Measurements from ENCODE around the gene TRMU.

The TRMU gene

DNA sequence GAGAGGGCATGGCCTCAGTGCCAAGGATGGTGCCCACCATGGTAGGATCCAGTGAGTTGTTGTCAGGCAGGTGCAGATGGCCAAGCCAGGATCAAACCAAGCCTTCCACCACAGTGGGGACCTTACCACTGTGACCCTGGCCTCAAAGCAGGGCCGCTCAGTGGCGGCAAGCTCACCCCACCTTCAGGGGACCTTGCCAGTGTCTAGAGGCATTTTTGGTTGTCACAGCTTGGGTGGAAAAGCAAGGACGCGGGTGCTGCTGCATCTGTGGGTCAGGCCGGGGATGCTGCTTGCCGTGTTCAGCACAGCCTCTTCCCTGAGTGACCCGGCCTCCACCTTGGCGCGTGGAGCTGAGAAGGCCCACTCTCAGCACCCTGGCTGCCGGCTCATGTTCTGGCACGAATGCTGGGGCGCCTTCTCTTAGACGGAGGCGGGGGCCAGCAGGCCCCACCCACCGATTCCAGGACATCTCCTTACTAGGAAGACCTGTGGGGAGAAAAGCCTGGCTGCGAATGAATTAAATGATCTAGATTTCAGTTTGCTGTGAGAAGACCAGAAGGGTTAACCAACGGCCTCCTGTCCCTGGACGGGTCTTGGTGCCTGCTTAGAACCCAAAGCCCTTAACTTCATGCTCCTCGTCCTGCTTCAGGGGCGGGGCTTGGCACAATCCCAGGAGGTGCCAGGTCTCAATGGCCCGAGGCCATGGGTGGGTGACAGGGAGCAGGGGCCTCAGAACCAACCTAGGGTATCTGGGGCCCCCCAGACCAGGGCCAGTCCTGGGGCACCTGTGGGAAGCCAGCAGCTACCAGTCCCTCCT is 18.9 kb downstream of the TRMU start:
- Mint-ChIP-seq H3K27ac (no peak overlapping the region), H3K9me3 (no peaks in the 10 kb centered on the region), H3K4me1 (ENCODE audit: low read depth) (no peaks in the 10 kb centered on the region), H3K4me3 (no peak overlapping the region), H3K27me3 (ENCODE audit: low read depth) (no peaks in the 10 kb centered on the region), H3K36me3 (ENCODE audit: low read depth) (peaks cover 13% of the 10 kb centered on the region)

DNA sequence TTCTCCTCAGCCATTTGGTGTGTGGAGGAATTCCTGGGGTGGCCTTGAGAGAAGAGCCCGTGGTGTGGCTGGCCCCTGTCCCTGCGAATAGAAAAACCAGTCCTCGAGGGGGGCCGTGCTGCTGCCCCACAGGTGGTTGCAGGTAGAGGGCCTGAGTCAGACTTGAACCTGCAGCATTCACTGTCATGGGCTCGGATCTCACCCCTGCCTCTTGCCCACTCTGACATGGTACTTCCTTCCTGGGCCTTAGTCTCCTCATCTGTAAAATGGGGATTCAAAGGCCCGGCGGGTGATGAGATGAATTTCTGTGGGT is 19.4 kb downstream of the TRMU start:
- H3K27me3 Mint-ChIP-seq (ENCODE audit: low read depth), result no peaks in the 10 kb centered on the region
- H3K36me3 Mint-ChIP-seq (ENCODE audit: low read depth), result peaks cover 10% of the 10 kb centered on the region
- no peaks in the 10 kb centered on the region for H3K9me3 Mint-ChIP-seq
- no peak overlapping the region for H3K4me3 Mint-ChIP-seq
- no peaks in the 10 kb centered on the region for H3K4me1 Mint-ChIP-seq (ENCODE audit: low read depth)
- no peak overlapping the region for H3K27ac Mint-ChIP-seq

GRCh38 chr22:46355369-46355995 is 20.0 kb downstream of the TRMU start:
- H3K9me3 Mint-ChIP-seq, result no peaks in the 10 kb centered on the region
- H3K4me3 Mint-ChIP-seq, result no peak overlapping the region
- no peaks in the 10 kb centered on the region for H3K4me1 Mint-ChIP-seq (ENCODE audit: low read depth)
- H3K27ac Mint-ChIP-seq, result no peak overlapping the region
- H3K36me3 Mint-ChIP-seq (ENCODE audit: low read depth), result peaks cover 10% of the 10 kb centered on the region
- H3K27me3 Mint-ChIP-seq (ENCODE audit: low read depth), result no peaks in the 10 kb centered on the region

- Mint-ChIP-seq H3K9me3 (no peaks in the 10 kb centered on the region), H3K27me3 (ENCODE audit: low read depth) (no peaks in the 10 kb centered on the region), H3K4me3 (no peak overlapping the region), H3K36me3 (ENCODE audit: low read depth) (peaks cover 8% of the 10 kb centered on the region), H3K27ac (no peak overlapping the region), H3K4me1 (ENCODE audit: low read depth) (no peaks in the 10 kb centered on the region)
These were observed 20.5 kb downstream of the TRMU start for GRCh38 chr22:46355996-46356471.

DNA sequence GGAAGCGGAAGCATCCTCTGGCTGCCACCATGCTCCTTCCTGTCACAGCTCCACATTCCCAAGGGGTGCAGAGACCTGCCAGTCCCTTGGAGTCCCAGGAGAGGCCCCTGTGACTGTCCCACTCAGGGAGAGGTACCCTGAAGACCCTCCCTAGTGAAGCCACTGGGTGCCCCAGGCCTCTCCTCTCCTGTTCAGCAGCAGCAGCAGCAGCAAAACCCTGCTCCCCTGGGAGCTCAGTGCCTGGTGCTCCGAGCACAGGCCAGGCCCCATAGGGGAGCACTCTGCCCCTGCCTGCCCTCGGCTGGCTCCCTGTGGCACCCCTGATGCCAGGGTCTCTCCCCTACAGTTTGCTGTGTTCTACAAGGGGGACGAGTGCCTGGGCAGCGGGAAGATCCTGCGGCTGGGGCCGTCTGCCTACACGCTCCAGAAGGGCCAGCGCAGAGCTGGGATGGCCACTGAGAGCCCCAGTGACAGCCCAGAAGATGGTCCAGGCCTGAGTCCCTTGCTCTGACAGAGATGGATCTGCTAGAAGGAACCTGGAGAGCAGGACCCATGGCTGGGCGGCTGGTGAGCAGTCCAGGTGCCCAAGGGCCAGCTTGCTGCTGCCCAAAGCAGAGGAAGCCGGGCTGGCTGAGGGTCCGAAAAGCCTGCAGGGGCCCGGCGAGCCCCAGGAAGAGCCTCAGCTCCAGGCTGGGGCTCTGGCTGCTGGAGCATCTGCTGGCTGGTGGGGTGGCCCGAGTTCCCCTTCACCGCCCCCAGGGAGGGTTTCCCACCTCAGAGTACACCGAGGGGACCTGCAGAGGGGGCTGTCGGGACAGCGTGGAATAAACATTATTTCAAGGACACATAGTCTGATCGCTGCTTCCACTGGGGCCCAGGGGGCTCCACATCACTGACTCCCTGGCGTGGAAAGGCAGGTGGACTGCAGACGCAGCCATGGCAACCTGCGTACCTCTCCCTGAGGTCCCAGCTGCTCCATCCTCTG is 21.3 kb downstream of the TRMU start:
- H3K4me1 Mint-ChIP-seq (ENCODE audit: low read depth), result no peaks in the 10 kb centered on the region
- H3K4me3 Mint-ChIP-seq, result no peak overlapping the region
- H3K27me3 Mint-ChIP-seq (ENCODE audit: low read depth), result no peaks in the 10 kb centered on the region
- no peak overlapping the region for H3K27ac Mint-ChIP-seq
- peaks cover 8% of the 10 kb centered on the region for H3K36me3 Mint-ChIP-seq (ENCODE audit: low read depth)
- H3K9me3 Mint-ChIP-seq, result no peaks in the 10 kb centered on the region

GRCh38 chr22:46357711-46358520 is 22.4 kb downstream of the TRMU start:
- H3K27me3 Mint-ChIP-seq (ENCODE audit: low read depth), result no peaks in the 10 kb centered on the region
- no peak overlapping the region for H3K27ac Mint-ChIP-seq
- H3K36me3 Mint-ChIP-seq (ENCODE audit: low read depth), result peaks cover 8% of the 10 kb centered on the region
- no peaks in the 10 kb centered on the region for H3K9me3 Mint-ChIP-seq
- H3K4me3 Mint-ChIP-seq, result no peak overlapping the region
- H3K4me1 Mint-ChIP-seq (ENCODE audit: low read depth), result no peaks in the 10 kb centered on the region

DNA sequence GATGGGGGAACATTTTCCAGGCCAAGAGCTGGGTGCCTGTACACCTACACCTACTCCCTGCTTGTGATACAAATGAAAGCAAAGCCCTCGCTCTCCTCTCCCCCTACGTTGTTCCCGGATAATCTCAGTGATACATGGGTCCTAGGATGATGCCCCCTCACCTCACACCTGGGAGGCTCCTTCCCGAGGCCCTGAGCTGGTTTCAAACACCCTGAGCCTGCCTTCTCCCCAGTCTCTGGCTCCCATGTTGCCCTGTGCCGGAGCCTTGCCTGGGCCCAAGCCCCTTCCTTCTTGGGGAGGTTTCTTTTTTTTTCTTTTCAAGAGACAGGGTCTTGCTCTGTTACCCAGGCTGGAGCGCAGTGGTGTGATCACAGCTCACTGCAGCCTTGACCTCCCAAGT is 23.3 kb downstream of the TRMU start:
- Mint-ChIP-seq H3K9me3 (no peaks in the 10 kb centered on the region), H3K36me3 (ENCODE audit: low read depth) (peaks cover 5% of the 10 kb centered on the region), H3K27me3 (ENCODE audit: low read depth) (no peaks in the 10 kb centered on the region), H3K27ac (no peak overlapping the region), H3K4me3 (no peak overlapping the region), H3K4me1 (ENCODE audit: low read depth) (no peaks in the 10 kb centered on the region)

- no peaks in the 10 kb centered on the region for H3K9me3 Mint-ChIP-seq
These were observed 23.8 kb downstream of the TRMU start for GRCh38 chr22:46359362-46359761.

DNA sequence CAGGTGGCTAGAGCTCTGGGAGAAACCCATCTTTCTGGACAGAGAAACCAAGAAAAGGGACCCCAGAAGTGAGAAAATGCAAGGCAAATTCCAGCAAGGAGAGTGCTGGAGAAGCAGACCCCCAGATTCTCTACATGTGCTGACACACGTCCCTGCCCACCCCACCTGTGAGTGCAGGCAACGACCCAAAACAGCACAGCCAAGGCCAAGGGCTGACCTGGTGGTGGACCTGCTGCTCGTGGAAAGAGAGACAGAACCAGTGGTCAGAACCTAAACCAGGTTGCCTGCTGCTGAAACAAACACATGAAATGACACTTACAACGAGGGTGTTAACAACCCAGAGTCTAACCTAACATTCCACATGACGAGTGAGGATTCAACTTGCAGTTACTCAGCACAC is 24.6 kb downstream of the TRMU start:
- Mint-ChIP-seq H3K36me3 (ENCODE audit: low read depth) (peaks cover 5% of the 10 kb centered on the region), H3K27ac (no peak overlapping the region), H3K4me3 (no peak overlapping the region), H3K9me3 (no peaks in the 10 kb centered on the region), H3K4me1 (ENCODE audit: low read depth) (no peaks in the 10 kb centered on the region), H3K27me3 (ENCODE audit: low read depth) (no peaks in the 10 kb centered on the region)

More at GRCh38 chr22:46359362-46359761, 23.8 kb downstream of the TRMU start:
- no peak overlapping the region for H3K27ac Mint-ChIP-seq
- no peak overlapping the region for H3K4me3 Mint-ChIP-seq
- H3K27me3 Mint-ChIP-seq (ENCODE audit: low read depth), result no peaks in the 10 kb centered on the region
- peaks cover 5% of the 10 kb centered on the region for H3K36me3 Mint-ChIP-seq (ENCODE audit: low read depth)
- H3K4me1 Mint-ChIP-seq (ENCODE audit: low read depth), result no peaks in the 10 kb centered on the region

DNA sequence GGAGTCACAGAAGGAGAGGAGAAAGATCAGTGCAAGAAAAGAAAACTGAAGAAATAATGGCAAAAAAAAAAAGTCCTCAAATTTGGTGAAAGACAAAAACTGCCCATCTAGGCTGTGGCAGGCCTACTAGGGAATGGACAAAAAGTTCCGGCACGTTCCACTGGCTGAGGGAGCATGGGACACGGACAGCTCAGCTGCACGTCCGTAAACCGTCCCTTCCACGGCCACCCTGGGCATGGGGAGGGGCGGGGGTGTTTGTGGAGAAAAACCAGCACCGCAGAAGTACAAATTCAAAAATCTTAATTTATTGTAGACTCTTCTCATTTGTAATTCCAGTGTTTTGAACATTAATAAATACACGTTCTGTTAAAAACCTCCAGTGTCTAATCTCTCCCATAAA is 25.4 kb downstream of the TRMU start:
- no peaks in the 10 kb centered on the region for H3K4me1 Mint-ChIP-seq (ENCODE audit: low read depth)
- H3K27ac Mint-ChIP-seq, result no peak overlapping the region
- peaks cover 3% of the 10 kb centered on the region for H3K36me3 Mint-ChIP-seq (ENCODE audit: low read depth)
- H3K4me3 Mint-ChIP-seq, result no peak overlapping the region
- no peaks in the 10 kb centered on the region for H3K27me3 Mint-ChIP-seq (ENCODE audit: low read depth)
- no peaks in the 10 kb centered on the region for H3K9me3 Mint-ChIP-seq

DNA sequence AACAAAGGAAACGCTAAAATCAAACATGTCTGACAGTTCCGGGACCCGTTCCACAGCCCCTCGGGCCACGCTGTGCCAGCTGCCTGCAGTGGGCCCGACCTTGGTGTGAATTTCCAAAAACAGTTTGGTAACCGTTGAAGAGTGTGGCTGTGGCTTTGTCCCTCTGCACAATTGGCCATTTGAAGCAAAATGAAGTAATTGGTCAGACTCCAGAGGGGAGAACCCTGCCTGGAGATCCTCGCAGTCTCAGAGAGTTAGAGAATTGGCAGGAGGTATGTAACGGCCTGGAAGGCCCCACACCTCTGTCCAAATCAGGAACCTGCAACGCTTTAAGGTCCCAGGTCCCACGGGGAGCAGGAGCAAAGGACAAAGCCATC is 26.3 kb downstream of the TRMU start:
- Mint-ChIP-seq H3K4me3 (no peak overlapping the region), H3K36me3 (ENCODE audit: low read depth) (peaks cover 3% of the 10 kb centered on the region), H3K27me3 (ENCODE audit: low read depth) (no peaks in the 10 kb centered on the region), H3K27ac (no peak overlapping the region), H3K9me3 (no peaks in the 10 kb centered on the region), H3K4me1 (ENCODE audit: low read depth) (no peaks in the 10 kb centered on the region)

DNA sequence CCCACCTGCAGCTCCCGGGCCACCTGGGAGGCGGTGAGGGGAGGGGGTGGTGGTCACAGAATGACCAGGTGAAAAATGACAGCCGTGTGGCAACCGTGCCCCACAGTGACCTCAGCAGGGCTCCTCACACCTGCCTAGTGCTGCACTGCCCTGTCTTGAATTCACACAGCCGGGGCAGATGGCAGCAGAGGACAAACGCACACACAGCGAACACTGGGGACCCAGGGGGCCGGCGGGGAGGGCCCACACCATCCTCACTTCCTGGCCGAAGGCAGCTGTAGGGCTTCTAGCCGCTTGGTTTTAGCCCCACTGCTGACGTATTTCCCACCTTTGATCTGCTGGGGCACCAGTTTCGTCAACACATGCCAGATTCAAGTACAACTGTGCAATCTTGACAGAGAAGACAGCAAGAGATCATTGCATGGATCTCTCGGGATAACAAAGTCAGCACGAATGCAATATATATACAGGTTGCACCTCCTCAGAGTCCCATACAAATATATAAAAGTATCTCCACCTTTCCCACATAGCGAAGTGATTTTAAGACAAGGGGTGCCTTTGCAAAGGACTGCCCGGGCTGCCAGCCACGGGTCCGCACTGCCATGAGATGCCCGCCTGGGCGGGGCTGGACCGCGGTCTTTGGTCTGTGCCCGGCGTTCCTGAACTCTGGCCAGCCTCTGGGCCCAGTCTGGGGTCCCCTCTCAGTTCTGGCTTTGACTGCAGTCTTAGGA is 26.9 kb downstream of the TRMU start:
- Mint-ChIP-seq H3K4me3 (no peak overlapping the region), H3K27ac (no peak overlapping the region), H3K4me1 (ENCODE audit: low read depth) (no peaks in the 10 kb centered on the region), H3K27me3 (ENCODE audit: low read depth) (no peaks in the 10 kb centered on the region), H3K9me3 (no peaks in the 10 kb centered on the region), H3K36me3 (ENCODE audit: low read depth) (peaks cover 2% of the 10 kb centered on the region)

DNA sequence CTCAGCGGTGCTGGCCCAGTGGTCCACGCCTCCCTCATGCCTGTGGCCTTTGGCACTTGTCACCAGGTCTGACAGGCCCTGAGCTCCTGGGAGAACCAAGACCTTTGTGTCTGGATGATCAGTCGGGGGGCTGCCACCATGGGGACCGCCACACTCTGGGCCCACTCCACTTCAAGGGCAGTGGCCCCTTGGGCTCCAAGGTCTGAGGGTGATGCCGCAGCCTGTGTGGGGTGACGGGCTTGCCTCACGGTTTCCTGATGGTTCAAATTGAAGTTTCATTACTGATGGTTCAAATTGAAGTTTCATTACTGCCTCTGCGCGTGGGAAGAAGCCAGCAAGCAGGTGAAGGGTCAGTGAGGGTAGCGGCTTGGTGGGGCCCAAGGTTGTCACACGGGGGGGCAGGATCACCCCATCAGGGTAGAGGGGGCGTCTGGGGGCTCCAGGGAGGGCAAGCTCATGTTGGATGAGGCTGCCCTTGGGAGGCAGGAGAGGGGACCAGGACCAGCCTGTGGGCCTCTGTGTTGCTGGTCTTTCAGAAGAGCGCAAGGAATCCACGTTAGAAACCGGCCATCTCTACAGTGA is 27.5 kb downstream of the TRMU start:
- H3K9me3 Mint-ChIP-seq, result no peaks in the 10 kb centered on the region
- H3K27ac Mint-ChIP-seq, result no peak overlapping the region
- H3K4me1 Mint-ChIP-seq (ENCODE audit: low read depth), result no peaks in the 10 kb centered on the region
- H3K27me3 Mint-ChIP-seq (ENCODE audit: low read depth), result no peaks in the 10 kb centered on the region
- no peak overlapping the region for H3K4me3 Mint-ChIP-seq
- H3K36me3 Mint-ChIP-seq (ENCODE audit: low read depth), result no peaks in the 10 kb centered on the region
